Progenitor cell of endocrine pancreas (in vitro differentiated cells): ENCODE results near the gene NDUFA3. TPM values are rescaled to one million over a fixed set of nuclear protein-coding genes. Genes with fewer than 3 reads are reported as not detected.
A peak's percentile ranks its signal among the peaks of the same experiment; 100 is the strongest.

Experiments used
- DNase-seq: peaks from one replicate; pipeline ENCODE4 v3.0.0; 2021; ENCODE audit warnings: low spot score; ENCODE audit not compliant: unreplicated experiment
- H3K27ac Mint-ChIP-seq: 2 replicates; pipeline ENCODE4 v1.8.0; 2021; ENCODE audit warnings: mild to moderate bottlenecking, moderate library complexity, mixed read lengths
- H3K27me3 Mint-ChIP-seq: 2 replicates; pipeline ENCODE4 v1.8.0; 2021; ENCODE audit warnings: mixed read lengths
- H3K36me3 Mint-ChIP-seq: 2 replicates; pipeline ENCODE4 v1.8.0; 2022; ENCODE audit warnings: mixed read lengths; ENCODE audit not compliant: insufficient read depth
- H3K4me1 Mint-ChIP-seq: 2 replicates; pipeline ENCODE4 v1.8.0; 2021; ENCODE audit warnings: low read depth, mixed read lengths
- H3K4me3 Mint-ChIP-seq: 2 replicates; pipeline ENCODE4 v1.8.0; 2021; ENCODE audit warnings: low read depth, mild to moderate bottlenecking, moderate library complexity, mixed read lengths
- H3K9me3 Mint-ChIP-seq: 2 replicates; pipeline ENCODE4 v1.8.0; 2021; ENCODE audit warnings: low read depth, mixed read lengths
- CTCF ChIP-seq: fragments of 200-600 bp; sonication (generic); IDR thresholded peaks from one replicate; pipeline ENCODE4 v1.5.0; 2021; ENCODE audit warnings: antibody characterized with exemption, mild to moderate bottlenecking; ENCODE audit not compliant: unreplicated experiment
- total RNA-seq: library from RNA; stranded (reverse); gene quantifications from 2 replicates; pipeline ENCODE4 v1.2.1, GENCODE V29; 2021

The NDUFA3 gene
- total RNA-seq, 1 donor from 2014 or later: 162 TPM

DNA sequence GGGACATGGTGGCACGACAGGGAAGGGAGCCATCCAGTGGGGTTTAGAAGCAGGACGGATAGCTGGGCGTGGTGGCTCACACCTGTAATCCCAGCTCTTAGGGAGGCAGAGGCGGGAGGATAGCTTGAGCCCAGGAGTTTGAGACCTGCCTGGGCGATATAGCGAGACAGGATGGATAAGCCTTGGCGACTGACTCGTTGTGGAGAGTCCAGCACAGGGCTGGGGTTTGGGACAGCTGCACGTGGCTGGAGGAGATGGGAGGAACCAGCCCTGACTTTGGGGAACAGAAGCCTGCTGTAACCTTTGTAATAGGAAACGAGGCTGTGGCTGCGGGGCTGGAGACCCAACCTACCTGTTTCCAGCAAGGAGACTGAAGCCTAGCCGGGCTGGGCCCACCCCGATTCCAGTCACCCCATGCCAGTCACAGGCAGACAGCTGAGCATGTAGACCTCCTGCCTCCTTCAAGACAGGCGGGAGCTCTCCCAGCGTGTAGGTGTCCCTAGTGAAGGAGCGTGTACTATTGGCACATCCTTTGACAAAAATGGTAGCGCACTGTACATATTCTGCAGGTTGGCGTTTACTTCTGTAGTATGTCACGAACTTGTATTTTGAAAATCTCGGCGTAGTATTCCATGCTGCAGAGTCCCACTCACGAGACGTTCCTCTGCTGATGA is 48.8 kb downstream of the NDUFA3 start:
- Mint-ChIP-seq H3K4me3 (no peak overlapping the region), H3K27me3 (no peaks in the 10 kb centered on the region), H3K27ac (peak overlapping the region; percentile 13), H3K36me3 (peaks cover 15% of the 10 kb centered on the region), H3K9me3 (no peaks in the 10 kb centered on the region), H3K4me1 (no peaks in the 10 kb centered on the region)
- DNase-seq: no peak
- no peak for TF ChIP-seq CTCF

- Mint-ChIP-seq H3K4me1 (no peaks in the 10 kb centered on the region), H3K36me3 (peaks cover 21% of the 10 kb centered on the region), H3K27ac (no peak overlapping the region), H3K9me3 (no peaks in the 10 kb centered on the region), H3K27me3 (no peaks in the 10 kb centered on the region), H3K4me3 (no peak overlapping the region)
- no peak for DNase-seq
- TF ChIP-seq CTCF: no peak
Measured at GRCh38 chr19:54152267-54152666, 49.6 kb downstream of the NDUFA3 start.

GRCh38 chr19:54152878-54153524 is 50.3 kb downstream of the NDUFA3 start:
- Mint-ChIP-seq H3K9me3 (no peaks in the 10 kb centered on the region), H3K4me3 (no peak overlapping the region), H3K27me3 (no peaks in the 10 kb centered on the region), H3K4me1 (no peaks in the 10 kb centered on the region), H3K36me3 (peaks cover 21% of the 10 kb centered on the region), H3K27ac (no peak overlapping the region)
- TF ChIP-seq CTCF: no peak
- no peak for DNase-seq

DNA sequence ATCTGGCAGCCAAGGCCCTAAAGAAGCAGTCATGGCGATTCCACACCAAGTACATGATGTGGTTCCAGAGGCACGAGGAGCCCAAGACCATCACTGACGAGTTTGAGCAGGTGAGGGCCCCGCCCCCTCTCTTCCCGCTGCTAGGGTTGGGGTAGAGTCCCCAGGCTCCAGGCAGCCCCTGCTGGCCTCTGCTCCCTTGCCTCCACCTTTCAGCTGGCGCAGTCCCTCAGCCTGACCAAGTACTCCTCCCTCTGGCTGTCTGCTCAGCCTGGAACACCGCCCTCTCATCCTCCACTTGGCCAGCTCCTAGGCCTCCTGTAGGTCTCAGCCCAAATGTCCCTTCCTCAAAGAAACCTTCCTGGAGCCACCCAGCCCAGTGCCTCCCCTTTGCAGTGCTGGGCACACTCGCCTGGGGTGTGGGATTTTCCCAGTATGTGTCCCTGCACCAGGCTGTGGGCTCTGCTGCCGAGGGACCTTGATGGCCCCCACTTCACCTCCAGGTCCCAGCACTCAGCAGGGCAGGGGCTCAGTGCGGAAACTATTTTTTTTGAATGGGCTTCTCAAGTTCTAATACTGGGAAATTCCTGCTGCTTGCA is 51.2 kb downstream of the NDUFA3 start:
- Mint-ChIP-seq H3K36me3 (peaks cover 21% of the 10 kb centered on the region), H3K27ac (no peak overlapping the region), H3K4me3 (no peak overlapping the region), H3K27me3 (no peaks in the 10 kb centered on the region), H3K9me3 (no peaks in the 10 kb centered on the region), H3K4me1 (peaks cover 5% of the 10 kb centered on the region)
- no peak for TF ChIP-seq CTCF
- no peak for DNase-seq

- Mint-ChIP-seq H3K27ac (no peak overlapping the region), H3K4me1 (peaks cover 7% of the 10 kb centered on the region), H3K27me3 (no peaks in the 10 kb centered on the region), H3K9me3 (no peaks in the 10 kb centered on the region), H3K4me3 (no peak overlapping the region), H3K36me3 (peaks cover 21% of the 10 kb centered on the region)
- DNase-seq: no peak
- TF ChIP-seq CTCF: no peak
Measured at GRCh38 chr19:54154603-54155345, 52.1 kb downstream of the NDUFA3 start.
